ENCODE results near the gene PAK1IP1.

DNA sequence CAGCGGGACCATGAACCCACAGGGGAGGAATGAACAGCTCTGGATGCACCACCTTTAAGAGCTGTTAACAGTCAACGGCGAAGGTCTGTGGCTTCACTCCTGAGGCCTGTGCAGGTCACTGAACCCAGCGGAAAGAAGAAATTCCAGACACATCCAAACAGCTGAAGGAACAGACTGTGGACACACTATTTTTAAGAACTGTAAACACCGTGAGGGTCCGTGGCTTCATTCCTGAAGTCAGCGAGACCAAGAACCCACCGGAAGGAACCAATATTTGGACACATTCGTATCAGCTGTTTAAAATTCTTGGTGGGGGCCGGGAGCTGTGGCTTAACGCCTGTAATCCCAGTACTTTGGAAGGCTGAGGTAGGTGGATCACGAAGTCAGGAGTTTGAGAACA is 47.5 kb downstream of the PAK1IP1 start:
- TF ChIP-seq, protein P1, sequence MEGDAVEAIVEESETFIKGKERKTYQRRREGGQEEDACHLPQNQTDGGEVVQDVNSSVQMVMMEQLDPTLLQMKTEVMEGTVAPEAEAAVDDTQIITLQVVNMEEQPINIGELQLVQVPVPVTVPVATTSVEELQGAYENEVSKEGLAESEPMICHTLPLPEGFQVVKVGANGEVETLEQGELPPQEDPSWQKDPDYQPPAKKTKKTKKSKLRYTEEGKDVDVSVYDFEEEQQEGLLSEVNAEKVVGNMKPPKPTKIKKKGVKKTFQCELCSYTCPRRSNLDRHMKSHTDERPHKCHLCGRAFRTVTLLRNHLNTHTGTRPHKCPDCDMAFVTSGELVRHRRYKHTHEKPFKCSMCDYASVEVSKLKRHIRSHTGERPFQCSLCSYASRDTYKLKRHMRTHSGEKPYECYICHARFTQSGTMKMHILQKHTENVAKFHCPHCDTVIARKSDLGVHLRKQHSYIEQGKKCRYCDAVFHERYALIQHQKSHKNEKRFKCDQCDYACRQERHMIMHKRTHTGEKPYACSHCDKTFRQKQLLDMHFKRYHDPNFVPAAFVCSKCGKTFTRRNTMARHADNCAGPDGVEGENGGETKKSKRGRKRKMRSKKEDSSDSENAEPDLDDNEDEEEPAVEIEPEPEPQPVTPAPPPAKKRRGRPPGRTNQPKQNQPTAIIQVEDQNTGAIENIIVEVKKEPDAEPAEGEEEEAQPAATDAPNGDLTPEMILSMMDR (conservative IDR thresholded peaks at IDR 0.05; ENCODE audit: low read length): no peak
- TF ChIP-seq EZH2phosphoT487 (IDR thresholded peaks at IDR 0.05; ENCODE audit: borderline replicate concordance): no peak

Measured in Loucy (cell line).